Activated T-helper 1 cell treated with Interleukin-2 at 50 U/mL for 16 hours (primary cell): ENCODE data around the gene ABCC5.
"Not testable (repeated sequence)": the region's sequence is repeated elsewhere in the genome, so short reads cannot be mapped to it uniquely, and the experiment has no call there.

Experiments
- DNase-seq: peaks from one replicate; pipeline ENCODE4 v3.0.0-alpha.2; 2020; ENCODE audit warnings: low read depth

ABCC5 gene

GRCh38 chr3:184016169-184016570 is 1.5 kb downstream of the ABCC5 start:
- DNase-seq, result no peak

GRCh38 chr3:184015381-184016019 is 2.2 kb downstream of the ABCC5 start:
- DNase-seq, result no peak

- DNase-seq, result no peak
Measured at GRCh38 chr3:184011937-184012889, 5.5 kb downstream of the ABCC5 start.

- no peak for DNase-seq
Measured at GRCh38 chr3:184011230-184011876, 6.3 kb downstream of the ABCC5 start.

- no peak for DNase-seq
Measured at GRCh38 chr3:184008161-184008560, 9.5 kb downstream of the ABCC5 start.

- DNase-seq, result not testable (repeated sequence)
Measured at GRCh38 chr3:184007143-184007813, 10.4 kb downstream of the ABCC5 start.

- peak; percentile 1 for DNase-seq
Measured at GRCh38 chr3:184005941-184006507, 11.7 kb downstream of the ABCC5 start.

- DNase-seq, result no peak
Measured at GRCh38 chr3:184004476-184004875, 13.2 kb downstream of the ABCC5 start.

GRCh38 chr3:184003187-184003967 is 14.3 kb downstream of the ABCC5 start:
- DNase-seq, result no peak

- DNase-seq, result no peak
Measured at GRCh38 chr3:184002469-184002868, 15.2 kb downstream of the ABCC5 start.

- no peak for DNase-seq
Measured at GRCh38 chr3:184001761-184002160, 15.9 kb downstream of the ABCC5 start.

- DNase-seq, result no peak
Measured at GRCh38 chr3:183991403-183991802, 26.3 kb downstream of the ABCC5 start.

GRCh38 chr3:183988216-183988790 is 29.4 kb downstream of the ABCC5 start:
- DNase-seq, result no peak

- no peak for DNase-seq
Measured at GRCh38 chr3:183987000-183987600, 30.6 kb downstream of the ABCC5 start.

- no peak for DNase-seq
Measured at GRCh38 chr3:183984749-183985729, 32.6 kb downstream of the ABCC5 start.

- DNase-seq, result no peak
Measured at GRCh38 chr3:183984127-183984740, 33.5 kb downstream of the ABCC5 start.

- DNase-seq, result no peak
Measured at GRCh38 chr3:183981990-183982644, 35.6 kb downstream of the ABCC5 start.

- DNase-seq, result no peak
Measured at GRCh38 chr3:183980403-183980802, 37.3 kb downstream of the ABCC5 start.
